Measurements from ENCODE around the gene ZNF132.

GRCh38 chr19:58450856-58451357, 11.0 kb upstream of the ZNF132 start:
- TF ChIP-seq CTCF (IDR thresholded peaks at IDR 0.05; ENCODE audit: low read depth, low read length) (no peak), EZH2phosphoT487 (IDR thresholded peaks at IDR 0.05; ENCODE audit: low read depth) (no peak)

Data from OCI-LY3 (cell line).